B cell (primary cell): ENCODE data around the gene CPPED1. TPM values are rescaled to one million over a fixed set of nuclear protein-coding genes. Genes with fewer than 3 reads are reported as not detected.

Experiments
- ATAC-seq: fragments of 200-7000 bp; cut with Tn5 transposase; one replicate; pipeline ENCODE4 v1.10.0; 2021; ENCODE audit warnings: low read depth, mild to moderate bottlenecking, moderate number of reproducible peaks, moderate library complexity
- CTCF ChIA-PET: fragments of 350-600 bp; sonication (Branson Sonifier 250); formaldehyde crosslinking; loops from one replicate; lab custom pipeline; 2021; ENCODE audit warnings: antibody characterized with exemption, inconsistent platforms; lab: Charles Lee
- POLR2A ChIA-PET: fragments of 350-600 bp; sonication (Branson Sonifier 250); formaldehyde crosslinking; loops from one replicate; lab custom pipeline; 2021; ENCODE audit warnings: antibody characterized with exemption; lab: Charles Lee
- DNase-seq: peaks from one replicate; pipeline ENCODE4 v3.0.0; 2013
- H2AFZ ChIP-seq: 2 replicates; pipeline ENCODE4 v1.6.1; 2012; ENCODE audit warnings: mild to moderate bottlenecking, low read depth, low read length; ENCODE audit not compliant: insufficient read depth, poor library complexity, severe bottlenecking
- H3K27ac ChIP-seq, 2 donors: 1 replicate in 1 of 2; 2 replicates in 1 of 2; pipeline ENCODE4 v1.5.1; 2012 to 2013; ENCODE audit warnings: low read length in 2 of 2, mild to moderate bottlenecking in 2 of 2, moderate library complexity in 1 of 2
- H3K27me3 ChIP-seq, 4 experiments: fragments of 200-600 bp in 1 of 4; sonication (generic) in 1 of 4; replicated peaks in 1 of 4; 1 replicate in 2 of 4; 2 replicates in 2 of 4; pipeline versions ENCODE4 v1.6.1 to v1.7.0; 2013 to 2016; ENCODE audit warnings: low read length in 3 of 4, mild to moderate bottlenecking in 2 of 4, mixed read lengths in 1 of 4, moderate library complexity in 1 of 4; ENCODE audit not compliant: insufficient read depth in 4 of 4, control insufficient read depth in 3 of 4; ENCODE audit errors: control extremely low read depth in 1 of 4
- H3K36me3 ChIP-seq, 2 experiments: replicated peaks in 1 of 2; 1 replicate in 1 of 2; 2 replicates in 1 of 2; pipeline versions ENCODE4 v1.6.1 to v1.7.1; 2013; ENCODE audit warnings: low read length in 1 of 2; ENCODE audit not compliant: insufficient read depth in 2 of 2, control insufficient read depth in 1 of 2; ENCODE audit errors: control extremely low read depth in 1 of 2, extremely low read depth in 1 of 2
- H3K4me1 ChIP-seq, 2 donors: fragments of 200-600 bp in 1 of 2; sonication (generic) in 1 of 2; 1 replicate in 1 of 2; 2 replicates in 1 of 2; pipeline versions ENCODE4 v1.5.1 to v1.6.1; 2013 to 2017; ENCODE audit warnings: low read length in 2 of 2; ENCODE audit not compliant: control insufficient read depth in 2 of 2, insufficient read depth in 2 of 2
- H3K4me2 ChIP-seq: replicated peaks from 2 replicates; pipeline ENCODE3; 2012; ENCODE audit warnings: mild to moderate bottlenecking, low read depth, low read length; ENCODE audit not compliant: poor library complexity, severe bottlenecking
- H3K4me3 ChIP-seq, 5 experiments: fragments of 200-600 bp in 1 of 5; sonication (generic) in 1 of 5; 1 replicate in 3 of 5; 2 replicates in 2 of 5; pipeline versions ENCODE4 v1.5.1 to v1.7.0; 2011 to 2016; ENCODE audit warnings: low read length in 4 of 5, mild to moderate bottlenecking in 4 of 5, low read depth in 2 of 5, control low read depth in 1 of 5, moderate library complexity in 1 of 5; ENCODE audit not compliant: insufficient read depth in 1 of 5; ENCODE audit errors: control extremely low read depth in 1 of 5, extremely low read depth in 1 of 5
- H3K79me2 ChIP-seq: fragments of 200-600 bp; sonication (generic); one replicate; pipeline ENCODE4 v1.6.0; 2016; ENCODE audit warnings: low read length; ENCODE audit not compliant: control insufficient read depth, insufficient read depth
- H3K9ac ChIP-seq: fragments of 200-600 bp; sonication (generic); 2 replicates; pipeline ENCODE4 v1.6.1; 2017; ENCODE audit warnings: mild to moderate bottlenecking, low read length, moderate library complexity
- H3K9me3 ChIP-seq, 3 donors: one replicate each; pipeline versions ENCODE4 v1.6.1 to v1.7.1; 2013; ENCODE audit warnings: low read length in 2 of 3; ENCODE audit not compliant: control insufficient read depth in 2 of 3, insufficient read depth in 1 of 3; ENCODE audit errors: control extremely low read depth in 1 of 3
- H4K20me1 ChIP-seq: 2 replicates; pipeline ENCODE4 v1.6.0; 2012; ENCODE audit warnings: mild to moderate bottlenecking, low read length; ENCODE audit not compliant: insufficient read depth, control insufficient read depth, poor library complexity, severe bottlenecking
- H3K27ac Mint-ChIP-seq: one replicate; pipeline ENCODE4 v1.8.0; 2021; ENCODE audit warnings: mixed read lengths
- H3K27me3 Mint-ChIP-seq: one replicate; pipeline ENCODE4 v1.8.0; 2021; ENCODE audit warnings: mixed read lengths
- H3K4me1 Mint-ChIP-seq: one replicate; pipeline ENCODE4 v1.8.0; 2021; ENCODE audit warnings: mixed read lengths
- H3K4me3 Mint-ChIP-seq: one replicate; pipeline ENCODE4 v1.8.0; 2021; ENCODE audit warnings: mixed read lengths
- H3K9me3 Mint-ChIP-seq: one replicate; pipeline ENCODE4 v1.8.0; 2022; ENCODE audit warnings: mixed read lengths; ENCODE audit not compliant: insufficient read depth
- CTCF ChIP-seq: fragments of 200-600 bp; IDR thresholded peaks from one replicate; pipeline ENCODE4 v1.8.0; 2022; ENCODE audit warnings: antibody characterized with exemption, mild to moderate bottlenecking
- EZH2 ChIP-seq: IDR thresholded peaks from 2 replicates; pipeline ENCODE4 v1.6.1; 2012; ENCODE audit warnings: borderline replicate concordance, low read depth, mild to moderate bottlenecking, moderate library complexity, low read length; ENCODE audit not compliant: insufficient read depth, poor library complexity, severe bottlenecking
- WGBS: methylation state at CpG from one replicate; pipeline ENCODE4 v1.1.5; 2013; ENCODE audit warnings: missing lambda C conversion rate; ENCODE audit not compliant: insufficient coverage; 5-methylcytosine and 5-hydroxymethylcytosine counted together
- intact Hi-C: fragments of 100-400 bp; cut with micrococcal nuclease; formaldehyde crosslinking; loops from one replicate; pipeline ENCODE4 v1.10.0; 2022
- polyA plus RNA-seq: library from polyadenylated mRNA; depleted of rRNA; stranded (reverse); fragments of >200 nt; gene quantifications from 2 replicates; pipeline ENCODE4 v1.2.3, GENCODE V29; 2012
- total RNA-seq, 2 donors: library from RNA; stranded (reverse); fragments of 120-200 nt in 1 of 2; gene quantifications; 1 replicate in 1 of 2; 2 replicates in 1 of 2; pipeline versions ENCODE4 v1.2.3 to v1.2.4, GENCODE V29; 2013 to 2022

CPPED1 gene
- total and polyA plus RNA-seq, 2 donors (not counting 1 experiment from before 2014, with no cell fraction given): 5.9 to 11.3 TPM

GRCh38 chr16:12742741-12743140, 60.9 kb downstream of the CPPED1 start:
- Histone ChIP-seq H3K27ac (no peak overlapping the region), H3K9ac (no peak overlapping the region), H4K20me1 (no peaks in the 10 kb centered on the region), H3K4me3 (no peak overlapping the region), H3K4me2 (no peak overlapping the region), H3K36me3 (peaks cover 0 to 3% of the 10 kb centered on the region in 2 experiments), H3K9me3 (peaks cover 3 to 24% (median 8%) of the 10 kb centered on the region in 3 donors), H3K4me1 (no peaks in the 10 kb centered on the region), H2AFZ (no peak overlapping the region), H3K79me2 (no peaks in the 10 kb centered on the region), H3K27me3 (no peaks in the 10 kb centered on the region)
- no peak overlapping the region for H3K4me3 Mint-ChIP-seq
- intact Hi-C loops: no loop called here
- ChIA-PET POLR2A (no interaction called here), CTCF (no interaction called here)
- no peak overlapping the region for H3K27ac Mint-ChIP-seq
- peaks cover 11% of the 10 kb centered on the region for H3K9me3 Mint-ChIP-seq
- DNase-seq (no peak), ATAC-seq (no peak)
- WGBS: 70% methylated on average over 4 of the region's 4 CpGs
- no peaks in the 10 kb centered on the region for H3K27me3 Mint-ChIP-seq
- TF ChIP-seq EZH2 (no peak), CTCF (no peak)
- no peaks in the 10 kb centered on the region for H3K4me1 Mint-ChIP-seq

GRCh38 chr16:12740986-12741610, 62.6 kb downstream of the CPPED1 start:
- peaks cover 3 to 29% (median 8%) of the 10 kb centered on the region in 3 donors for H3K9me3 ChIP-seq
- ChIA-PET POLR2A (no interaction called here), CTCF (no interaction called here)
- H3K4me3 ChIP-seq: no peak overlapping the region
- H3K79me2 ChIP-seq: no peaks in the 10 kb centered on the region
- no peak overlapping the region for H3K9ac ChIP-seq
- H2AFZ ChIP-seq: no peak overlapping the region
- no peak for DNase-seq
- H3K27me3 ChIP-seq: no peaks in the 10 kb centered on the region
- no peak for ATAC-seq
- H4K20me1 ChIP-seq: no peaks in the 10 kb centered on the region
- no peaks in the 10 kb centered on the region for H3K4me1 ChIP-seq
- Mint-ChIP-seq H3K4me3 (no peak overlapping the region), H3K9me3 (peaks cover 11% of the 10 kb centered on the region), H3K4me1 (no peaks in the 10 kb centered on the region), H3K27me3 (no peaks in the 10 kb centered on the region), H3K27ac (no peak overlapping the region)
- intact Hi-C loops: no loop called here
- 86% methylated on average over 3 of the region's 6 CpGs for WGBS
- H3K36me3 ChIP-seq: peaks cover 0 to 3% of the 10 kb centered on the region in 2 experiments
- TF ChIP-seq EZH2: no peak
- TF ChIP-seq CTCF: no peak
- no peak overlapping the region for H3K27ac ChIP-seq
- no peak overlapping the region for H3K4me2 ChIP-seq
